GM12878 (cell line): Measurements from ENCODE around the gene IL16.

Experiments used
- FOXM1 ChIP-seq: IDR thresholded peaks from 2 replicates; pipeline ENCODE4 v1.6.1; 2012; ENCODE audit warnings: low read depth, mild to moderate bottlenecking, inconsistent platforms, low read length, moderate library complexity
- TF ChIP-seq, protein P1 (sequence below): IDR thresholded peaks from 2 replicates; pipeline ENCODE4 v1.6.1; 2012; ENCODE audit warnings: low read depth, low read length, improper control_type of control experiment

DNA sequence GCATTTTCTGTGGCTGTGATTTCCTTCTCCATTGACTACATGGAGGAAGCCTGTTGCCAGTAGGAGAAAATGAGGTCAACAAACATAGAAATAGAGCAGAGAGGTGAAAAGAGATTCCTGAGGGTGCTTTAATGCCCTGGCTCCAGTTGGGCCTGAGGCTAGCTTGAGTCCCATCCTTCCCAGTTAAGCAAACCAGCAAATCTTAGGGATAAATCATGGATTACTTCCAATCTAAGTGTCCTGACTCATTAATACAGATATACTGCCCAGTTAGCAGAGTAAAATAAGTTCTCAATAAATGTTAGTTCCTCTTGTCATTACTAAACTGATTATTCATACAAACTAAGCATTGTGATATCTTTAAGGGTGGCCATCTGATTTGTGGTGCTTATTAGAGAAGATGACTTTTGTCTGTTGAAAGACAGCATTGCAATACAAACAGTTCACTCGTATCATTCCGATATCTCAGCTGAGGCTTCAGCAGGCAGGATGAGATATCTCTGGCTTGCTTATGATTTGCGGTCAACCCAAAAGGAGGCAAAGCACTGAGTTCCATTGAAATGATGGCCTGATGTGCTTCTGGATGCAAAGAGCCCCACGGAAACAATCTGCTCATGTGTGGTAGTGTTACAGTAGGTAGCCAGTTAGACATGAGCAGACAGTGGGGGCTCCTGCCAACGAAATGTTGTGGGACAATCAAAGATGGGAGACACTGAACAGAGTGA lies 133.8 kb downstream of the IL16 start:
- TF ChIP-seq, protein P1, sequence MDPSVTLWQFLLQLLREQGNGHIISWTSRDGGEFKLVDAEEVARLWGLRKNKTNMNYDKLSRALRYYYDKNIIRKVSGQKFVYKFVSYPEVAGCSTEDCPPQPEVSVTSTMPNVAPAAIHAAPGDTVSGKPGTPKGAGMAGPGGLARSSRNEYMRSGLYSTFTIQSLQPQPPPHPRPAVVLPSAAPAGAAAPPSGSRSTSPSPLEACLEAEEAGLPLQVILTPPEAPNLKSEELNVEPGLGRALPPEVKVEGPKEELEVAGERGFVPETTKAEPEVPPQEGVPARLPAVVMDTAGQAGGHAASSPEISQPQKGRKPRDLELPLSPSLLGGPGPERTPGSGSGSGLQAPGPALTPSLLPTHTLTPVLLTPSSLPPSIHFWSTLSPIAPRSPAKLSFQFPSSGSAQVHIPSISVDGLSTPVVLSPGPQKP = no peak
- TF ChIP-seq FOXM1 = no peak
